Sciatic nerve (tissue), 1 donor: ENCODE results near the gene PACC1. TPM values are rescaled to one million over a fixed set of nuclear protein-coding genes. Genes with fewer than 3 reads are reported as not detected.

ENCODE experiments used
- total RNA-seq: library from RNA; stranded (reverse); fragmentation: NEBNext Ultra II Directional; extraction: Animal tissue kit (Norgen Biotek cat#: 25700); gene quantifications from one replicate; pipeline ENCODE4 v1.2.1, GENCODE V29; 2021
- donor health status: DM: no; HTN: no; CAD: no.

PACC1 gene
- total RNA-seq, 1 donor from 2014 or later: 6.7 TPM

Other genes starting within 250 kb of the PACC1 start
- gene PPP2R5A, start 129.5 kb downstream of the PACC1 start, total RNA-seq: 39.1 TPM
- 65.8 TPM for gene NENF, start 18.0 kb upstream of the PACC1 start, total RNA-seq
- gene ATF3, start 193.9 kb upstream of the PACC1 start, total RNA-seq: 32.4 TPM